Epithelial cell of esophagus (primary cell): ENCODE data around the gene ART4.

Source experiments
- DNase-seq: peaks from one replicate; pipeline ENCODE4 v3.0.0; 2010; ENCODE audit warnings: low read depth
- H3K4me3 ChIP-seq: 2 replicates; pipeline ENCODE4 v1.5.1; 2011; ENCODE audit warnings: mild to moderate bottlenecking, low read length, control low read depth
- CTCF ChIP-seq: IDR thresholded peaks from 2 replicates; pipeline ENCODE4 v1.5.1; 2011; ENCODE audit warnings: low read depth, mild to moderate bottlenecking, low read length, control low read depth, inconsistent platforms; ENCODE audit not compliant: insufficient read depth; ENCODE audit errors: missing control alignments

Gene ART4

GRCh38 chr12:14781563-14781962 is 61.8 kb downstream of the ART4 start:
- H3K4me3 ChIP-seq: no peak overlapping the region
- no peak for DNase-seq
- TF ChIP-seq CTCF: no peak

GRCh38 chr12:14780859-14781258 is 62.5 kb downstream of the ART4 start:
- no peak for TF ChIP-seq CTCF

GRCh38 chr12:14779834-14780233 is 63.5 kb downstream of the ART4 start:
- no peak for DNase-seq
- no peak overlapping the region for H3K4me3 ChIP-seq
- TF ChIP-seq CTCF: no peak

More at GRCh38 chr12:14780859-14781258, 62.5 kb downstream of the ART4 start:
- no peak overlapping the region for H3K4me3 ChIP-seq
- no peak for DNase-seq

GRCh38 chr12:14777271-14777670 is 66.1 kb downstream of the ART4 start:
- DNase-seq: peak; percentile 79
- TF ChIP-seq CTCF: no peak
- no peak overlapping the region for H3K4me3 ChIP-seq

- no peak for TF ChIP-seq CTCF
- peak overlapping the region; percentile 90 for H3K4me3 ChIP-seq
- no peak for DNase-seq
Measured at GRCh38 chr12:14776236-14776961, 66.9 kb downstream of the ART4 start.

- TF ChIP-seq CTCF: no peak
- DNase-seq: peak; percentile 74
- peak overlapping the region; percentile 90 for H3K4me3 ChIP-seq
Measured at GRCh38 chr12:14775636-14775980, 67.7 kb downstream of the ART4 start.
